GM23338 (cell line): Measurements from ENCODE around the gene MYOCOS. TPM values are rescaled to one million over a fixed set of nuclear protein-coding genes. Genes with fewer than 3 reads are reported as not detected.

Experiments
- ATAC-seq: fragments of 200-7000 bp; cut with Tn5 transposase; 3 replicates; pipeline ENCODE4 v1.9.1; 2020
- DNase-seq: peaks from one replicate; pipeline ENCODE4 v3.0.0-alpha.2; 2015; ENCODE audit warnings: low spot score
- H2AFZ ChIP-seq: fragments of 200-600 bp; sonication (generic); 2 replicates; pipeline ENCODE4 v1.8.0; 2016; ENCODE audit warnings: antibody characterized with exemption, mild to moderate bottlenecking, moderate library complexity
- H3F3A ChIP-seq: fragments of 200-600 bp; sonication (generic); replicated peaks from 2 replicates; pipeline ENCODE4 v1.8.0; 2017; ENCODE audit warnings: antibody characterized with exemption, mixed run types, low read depth
- H3K27ac ChIP-seq: fragments of 200-600 bp; sonication (generic); 2 replicates; pipeline ENCODE4 v1.6.1; 2016; ENCODE audit warnings: low read depth
- H3K27me3 ChIP-seq: fragments of 200-600 bp; sonication (generic); 2 replicates; pipeline ENCODE4 v1.8.0; 2016; ENCODE audit warnings: mild to moderate bottlenecking, mixed run types, moderate library complexity; ENCODE audit not compliant: insufficient read depth
- H3K36me3 ChIP-seq: fragments of 200-600 bp; sonication (generic); 2 replicates; pipeline ENCODE4 v1.8.0; 2016; ENCODE audit warnings: mild to moderate bottlenecking; ENCODE audit not compliant: insufficient read depth
- H3K4me1 ChIP-seq: fragments of 200-600 bp; sonication (generic); 2 replicates; pipeline ENCODE4 v1.8.0; 2016; ENCODE audit warnings: mild to moderate bottlenecking, moderate library complexity; ENCODE audit not compliant: insufficient read depth
- H3K4me2 ChIP-seq: fragments of 200-600 bp; sonication (generic); 2 replicates; pipeline ENCODE4 v1.7.1; 2017; ENCODE audit warnings: mixed run types
- H3K4me3 ChIP-seq: fragments of 200-600 bp; sonication (generic); 2 replicates; pipeline ENCODE4 v1.6.1; 2016; ENCODE audit warnings: mixed run types
- H3K79me2 ChIP-seq: fragments of 200-600 bp; sonication (generic); replicated peaks from 2 replicates; pipeline ENCODE4 v1.8.0; 2017; ENCODE audit warnings: mild to moderate bottlenecking; ENCODE audit not compliant: insufficient read depth
- H3K9me2 ChIP-seq: fragments of 200-600 bp; sonication (generic); 2 replicates; pipeline ENCODE4 v1.8.0; 2017; ENCODE audit not compliant: insufficient read depth
- H4K20me1 ChIP-seq: fragments of 200-600 bp; sonication (generic); replicated peaks from 2 replicates; pipeline ENCODE4 v1.8.0; 2017; ENCODE audit warnings: mild to moderate bottlenecking; ENCODE audit not compliant: insufficient read depth
- H3K27ac Mint-ChIP-seq: 2 replicates; pipeline ENCODE4 v1.8.0; 2020; ENCODE audit warnings: inconsistent platforms, mild to moderate bottlenecking, moderate library complexity, mixed read lengths
- H3K27me3 Mint-ChIP-seq: 3 replicates; pipeline ENCODE4 v1.8.0; 2022; ENCODE audit warnings: low read depth, mild to moderate bottlenecking, moderate library complexity, mixed read lengths, inconsistent platforms; ENCODE audit not compliant: insufficient read depth, poor library complexity
- H3K36me3 Mint-ChIP-seq: 3 replicates; pipeline ENCODE4 v1.8.0; 2021; ENCODE audit warnings: low read depth, mild to moderate bottlenecking, inconsistent platforms, moderate library complexity, mixed read lengths
- H3K4me1 Mint-ChIP-seq: 3 replicates; pipeline ENCODE4 v1.8.0; 2020; ENCODE audit warnings: mild to moderate bottlenecking, inconsistent platforms, mixed read lengths
- H3K4me3 Mint-ChIP-seq: 3 replicates; pipeline ENCODE4 v1.8.0; 2021; ENCODE audit warnings: moderate library complexity, mild to moderate bottlenecking, inconsistent platforms, mixed read lengths
- H3K9me3 Mint-ChIP-seq: 3 replicates; pipeline ENCODE4 v1.8.0; 2020; ENCODE audit warnings: moderate library complexity, mild to moderate bottlenecking, inconsistent platforms, mixed read lengths
- CREB1 ChIP-seq: fragments of 250-450 bp; sonication (Bioruptor Pico); IDR thresholded peaks from 2 replicates; pipeline ENCODE4 v1.5.0; 2020; ENCODE audit warnings: low read depth, mild to moderate bottlenecking, moderate library complexity
- ETS1 ChIP-seq: IDR thresholded peaks from 2 replicates; pipeline ENCODE4 v1.6.1; 2016; ENCODE audit warnings: antibody characterized with exemption
- EZH2 ChIP-seq: fragments of 200-600 bp; sonication (generic); IDR thresholded peaks from one replicate; pipeline ENCODE4 v1.8.0; 2017; ENCODE audit warnings: antibody characterized with exemption, mild to moderate bottlenecking, low read depth; ENCODE audit not compliant: unreplicated experiment
- EZH2phosphoT487 ChIP-seq: fragments of 200-600 bp; sonication (generic); IDR thresholded peaks from one replicate; pipeline ENCODE4 v1.8.1; 2018; ENCODE audit warnings: antibody characterized with exemption; ENCODE audit not compliant: unreplicated experiment
- JUNB ChIP-seq: IDR thresholded peaks from one replicate; pipeline ENCODE4 v1.6.1; 2016; ENCODE audit warnings: antibody characterized with exemption; ENCODE audit not compliant: unreplicated experiment
- POLR2AphosphoS5 ChIP-seq: IDR thresholded peaks from 2 replicates; pipeline ENCODE4 v1.6.1; 2016; ENCODE audit warnings: antibody characterized with exemption, low read depth
- ZNF331 ChIP-seq: fragments of 250-450 bp; sonication (Bioruptor Pico); IDR thresholded peaks from 2 replicates; pipeline ENCODE4 v1.5.0; 2020; ENCODE audit warnings: low read depth, mild to moderate bottlenecking, moderate library complexity
- polyA plus RNA-seq: library from polyadenylated mRNA; unstranded; fragments of >200 nt; fragmentation: Nextera tagmentation; extraction: Ambion mirVana; gene quantifications from 2 replicates; pipeline ENCODE4 v1.2.1, GENCODE V29; 2016
- total RNA-seq: library from RNA; depleted of rRNA; stranded (reverse); fragments of >200 nt; shearing (Covaris generic); gene quantifications from 2 replicates; pipeline ENCODE4 v1.2.3, GENCODE V29; 2014
- TF ChIP-seq, protein P1 (sequence below): fragments of 250-450 bp; sonication (Bioruptor Pico); IDR thresholded peaks from 2 replicates; pipeline ENCODE4 v1.5.0; 2020; ENCODE audit warnings: mild to moderate bottlenecking, moderate library complexity
- TF ChIP-seq, protein P2 (sequence below), 2 experiments: fragments of 200-600 bp in 1 of 2; sonication (generic) in 1 of 2; conservative IDR thresholded peaks; 2 replicates each; pipeline versions ENCODE4 v1.5.1 to v1.6.1; 2016 to 2017; ENCODE audit warnings: antibody characterized with exemption in 2 of 2, low read depth in 2 of 2, mild to moderate bottlenecking in 2 of 2, moderate library complexity in 1 of 2

The MYOCOS gene
- total and polyA plus RNA-seq, 2 experiments from 2014 or later = not detected

DNA sequence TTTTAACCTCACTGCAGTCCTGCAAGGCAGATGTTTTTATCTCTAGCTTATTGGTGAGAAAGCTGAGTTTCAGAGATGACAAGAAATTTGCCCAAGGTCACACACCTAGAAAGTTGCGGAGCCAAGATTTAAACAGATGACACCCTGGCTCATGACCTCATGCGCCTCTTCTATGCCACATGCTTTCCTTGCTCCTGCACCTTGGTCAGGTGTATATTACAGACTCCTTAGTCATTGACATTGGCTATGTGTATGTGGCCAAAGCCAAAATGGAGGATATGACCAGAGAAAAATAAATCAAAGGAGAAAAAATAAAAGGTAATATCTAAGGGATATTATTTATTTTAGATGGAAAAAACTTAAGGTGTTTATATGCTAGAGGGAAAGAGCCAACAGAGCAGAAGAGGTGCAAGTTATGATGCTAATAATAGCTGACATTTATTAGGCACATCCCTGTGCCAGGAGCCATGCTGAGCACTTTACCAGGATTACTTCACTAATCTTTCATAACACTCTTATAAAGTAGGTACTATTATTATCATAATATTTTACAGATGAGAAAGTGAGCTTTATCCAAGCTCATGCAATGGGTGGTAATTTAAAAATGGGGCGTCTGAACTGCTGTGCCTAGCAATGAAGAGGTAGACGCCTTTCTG, 44.2 kb downstream of the MYOCOS start:
- peaks cover 3% of the 10 kb centered on the region for H3K4me1 Mint-ChIP-seq
- Histone ChIP-seq H3K36me3 (no peaks in the 10 kb centered on the region), H3K4me3 (no peak overlapping the region), H3K4me1 (peaks cover 3% of the 10 kb centered on the region; the same call in 1 of the 2 replicates), H3K27me3 (no peaks in the 10 kb centered on the region), H4K20me1 (no peaks in the 10 kb centered on the region), H3F3A (no peaks in the 10 kb centered on the region), H3K4me2 (no peak overlapping the region), H2AFZ (peak overlapping the region; percentile 43; the same call in 1 of the 2 replicates), H3K27ac (no peak overlapping the region), H3K79me2 (no peaks in the 10 kb centered on the region), H3K9me2 (no peaks in the 10 kb centered on the region)
- DNase-seq = no peak
- no peak overlapping the region for H3K27ac Mint-ChIP-seq
- peaks cover 2% of the 10 kb centered on the region; the same call in 1 of the 3 replicates for H3K9me3 Mint-ChIP-seq
- ATAC-seq = no peak
- TF ChIP-seq ZNF331 (CRISPR knock-in tag) = no peak
- no peak for TF ChIP-seq JUNB
- TF ChIP-seq EZH2phosphoT487 = no peak
- TF ChIP-seq EZH2 = no peak
- TF ChIP-seq, protein P1, sequence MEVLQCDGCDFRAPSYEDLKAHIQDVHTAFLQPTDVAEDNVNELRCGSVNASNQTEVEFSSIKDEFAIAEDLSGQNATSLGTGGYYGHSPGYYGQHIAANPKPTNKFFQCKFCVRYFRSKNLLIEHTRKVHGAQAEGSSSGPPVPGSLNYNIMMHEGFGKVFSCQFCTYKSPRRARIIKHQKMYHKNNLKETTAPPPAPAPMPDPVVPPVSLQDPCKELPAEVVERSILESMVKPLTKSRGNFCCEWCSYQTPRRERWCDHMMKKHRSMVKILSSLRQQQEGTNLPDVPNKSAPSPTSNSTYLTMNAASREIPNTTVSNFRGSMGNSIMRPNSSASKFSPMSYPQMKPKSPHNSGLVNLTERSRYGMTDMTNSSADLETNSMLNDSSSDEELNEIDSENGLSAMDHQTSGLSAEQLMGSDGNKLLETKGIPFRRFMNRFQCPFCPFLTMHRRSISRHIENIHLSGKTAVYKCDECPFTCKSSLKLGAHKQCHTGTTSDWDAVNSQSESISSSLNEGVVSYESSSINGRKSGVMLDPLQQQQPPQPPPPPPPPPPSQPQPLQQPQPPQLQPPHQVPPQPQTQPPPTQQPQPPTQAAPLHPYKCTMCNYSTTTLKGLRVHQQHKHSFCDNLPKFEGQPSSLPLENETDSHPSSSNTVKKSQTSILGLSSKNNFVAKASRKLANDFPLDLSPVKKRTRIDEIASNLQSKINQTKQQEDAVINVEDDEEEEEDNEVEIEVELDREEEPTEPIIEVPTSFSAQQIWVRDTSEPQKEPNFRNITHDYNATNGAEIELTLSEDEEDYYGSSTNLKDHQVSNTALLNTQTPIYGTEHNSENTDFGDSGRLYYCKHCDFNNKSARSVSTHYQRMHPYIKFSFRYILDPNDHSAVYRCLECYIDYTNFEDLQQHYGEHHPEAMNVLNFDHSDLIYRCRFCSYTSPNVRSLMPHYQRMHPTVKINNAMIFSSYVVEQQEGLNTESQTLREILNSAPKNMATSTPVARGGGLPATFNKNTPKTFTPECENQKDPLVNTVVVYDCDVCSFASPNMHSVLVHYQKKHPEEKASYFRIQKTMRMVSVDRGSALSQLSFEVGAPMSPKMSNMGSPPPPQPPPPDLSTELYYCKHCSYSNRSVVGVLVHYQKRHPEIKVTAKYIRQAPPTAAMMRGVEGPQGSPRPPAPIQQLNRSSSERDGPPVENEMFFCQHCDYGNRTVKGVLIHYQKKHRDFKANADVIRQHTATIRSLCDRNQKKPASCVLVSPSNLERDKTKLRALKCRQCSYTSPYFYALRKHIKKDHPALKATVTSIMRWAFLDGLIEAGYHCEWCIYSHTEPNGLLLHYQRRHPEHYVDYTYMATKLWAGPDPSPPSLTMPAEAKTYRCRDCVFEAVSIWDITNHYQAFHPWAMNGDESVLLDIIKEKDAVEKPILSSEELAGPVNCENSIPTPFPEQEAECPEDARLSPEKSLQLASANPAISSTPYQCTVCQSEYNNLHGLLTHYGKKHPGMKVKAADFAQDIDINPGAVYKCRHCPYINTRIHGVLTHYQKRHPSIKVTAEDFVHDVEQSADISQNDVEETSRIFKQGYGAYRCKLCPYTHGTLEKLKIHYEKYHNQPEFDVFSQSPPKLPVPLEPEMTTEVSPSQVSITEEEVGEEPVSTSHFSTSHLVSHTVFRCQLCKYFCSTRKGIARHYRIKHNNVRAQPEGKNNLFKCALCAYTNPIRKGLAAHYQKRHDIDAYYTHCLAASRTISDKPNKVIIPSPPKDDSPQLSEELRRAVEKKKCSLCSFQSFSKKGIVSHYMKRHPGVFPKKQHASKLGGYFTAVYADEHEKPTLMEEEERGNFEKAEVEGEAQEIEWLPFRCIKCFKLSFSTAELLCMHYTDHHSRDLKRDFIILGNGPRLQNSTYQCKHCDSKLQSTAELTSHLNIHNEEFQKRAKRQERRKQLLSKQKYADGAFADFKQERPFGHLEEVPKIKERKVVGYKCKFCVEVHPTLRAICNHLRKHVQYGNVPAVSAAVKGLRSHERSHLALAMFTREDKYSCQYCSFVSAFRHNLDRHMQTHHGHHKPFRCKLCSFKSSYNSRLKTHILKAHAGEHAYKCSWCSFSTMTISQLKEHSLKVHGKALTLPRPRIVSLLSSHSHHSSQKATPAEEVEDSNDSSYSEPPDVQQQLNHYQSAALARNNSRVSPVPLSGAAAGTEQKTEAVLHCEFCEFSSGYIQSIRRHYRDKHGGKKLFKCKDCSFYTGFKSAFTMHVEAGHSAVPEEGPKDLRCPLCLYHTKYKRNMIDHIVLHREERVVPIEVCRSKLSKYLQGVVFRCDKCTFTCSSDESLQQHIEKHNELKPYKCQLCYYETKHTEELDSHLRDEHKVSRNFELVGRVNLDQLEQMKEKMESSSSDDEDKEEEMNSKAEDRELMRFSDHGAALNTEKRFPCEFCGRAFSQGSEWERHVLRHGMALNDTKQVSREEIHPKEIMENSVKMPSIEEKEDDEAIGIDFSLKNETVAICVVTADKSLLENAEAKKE (CRISPR knock-in tag) = no peak
- no peak overlapping the region for H3K4me3 Mint-ChIP-seq
- no peaks in the 10 kb centered on the region for H3K36me3 Mint-ChIP-seq
- H3K27me3 Mint-ChIP-seq = no peaks in the 10 kb centered on the region

- no peak overlapping the region for H3K4me3 Mint-ChIP-seq
- no peaks in the 10 kb centered on the region for H3K27me3 ChIP-seq
- no peak for ATAC-seq
- TF ChIP-seq ETS1 = no peak
- no peak for TF ChIP-seq EZH2
- TF ChIP-seq, protein P2, sequence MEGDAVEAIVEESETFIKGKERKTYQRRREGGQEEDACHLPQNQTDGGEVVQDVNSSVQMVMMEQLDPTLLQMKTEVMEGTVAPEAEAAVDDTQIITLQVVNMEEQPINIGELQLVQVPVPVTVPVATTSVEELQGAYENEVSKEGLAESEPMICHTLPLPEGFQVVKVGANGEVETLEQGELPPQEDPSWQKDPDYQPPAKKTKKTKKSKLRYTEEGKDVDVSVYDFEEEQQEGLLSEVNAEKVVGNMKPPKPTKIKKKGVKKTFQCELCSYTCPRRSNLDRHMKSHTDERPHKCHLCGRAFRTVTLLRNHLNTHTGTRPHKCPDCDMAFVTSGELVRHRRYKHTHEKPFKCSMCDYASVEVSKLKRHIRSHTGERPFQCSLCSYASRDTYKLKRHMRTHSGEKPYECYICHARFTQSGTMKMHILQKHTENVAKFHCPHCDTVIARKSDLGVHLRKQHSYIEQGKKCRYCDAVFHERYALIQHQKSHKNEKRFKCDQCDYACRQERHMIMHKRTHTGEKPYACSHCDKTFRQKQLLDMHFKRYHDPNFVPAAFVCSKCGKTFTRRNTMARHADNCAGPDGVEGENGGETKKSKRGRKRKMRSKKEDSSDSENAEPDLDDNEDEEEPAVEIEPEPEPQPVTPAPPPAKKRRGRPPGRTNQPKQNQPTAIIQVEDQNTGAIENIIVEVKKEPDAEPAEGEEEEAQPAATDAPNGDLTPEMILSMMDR (conservative IDR thresholded peaks at IDR 0.05; ENCODE audit: low read depth in 2 of 2) = no peak
- no peak for TF ChIP-seq CREB1 (CRISPR knock-in tag)
- no peak for TF ChIP-seq JUNB
- no peak for TF ChIP-seq POLR2AphosphoS5
- TF ChIP-seq EZH2phosphoT487 = no peak
Measured at GRCh38 chr1:171668372-171668771, 46.3 kb downstream of the MYOCOS start.

More at GRCh38 chr1:171668372-171668771, 46.3 kb downstream of the MYOCOS start:
- DNase-seq = no peak
- Histone ChIP-seq H3F3A (no peaks in the 10 kb centered on the region), H4K20me1 (no peaks in the 10 kb centered on the region), H3K79me2 (no peaks in the 10 kb centered on the region), H3K9me2 (no peaks in the 10 kb centered on the region), H3K36me3 (no peaks in the 10 kb centered on the region), H3K27ac (no peak overlapping the region), H3K4me3 (no peak overlapping the region), H3K4me1 (no peaks in the 10 kb centered on the region), H2AFZ (no peak overlapping the region), H3K4me2 (no peak overlapping the region)
- Mint-ChIP-seq H3K36me3 (no peaks in the 10 kb centered on the region), H3K9me3 (peaks cover 2% of the 10 kb centered on the region; the same call in 1 of the 3 replicates), H3K27ac (no peak overlapping the region), H3K4me1 (no peaks in the 10 kb centered on the region), H3K27me3 (no peaks in the 10 kb centered on the region)
